Jurkat, Clone E6-1 (cell line): ENCODE measurements around the gene UST.
A peak's percentile ranks its signal among the peaks of the same experiment; 100 is the strongest.
"Not testable (repeated sequence)": the region's sequence is repeated elsewhere in the genome, so short reads cannot be mapped to it uniquely, and the experiment has no call there.

Experiments
- DNase-seq: peaks from one replicate; pipeline ENCODE4 v3.0.0-alpha.2; 2011; ENCODE audit warnings: low read depth, low spot score
- H3K4me3 ChIP-seq: 2 replicates; pipeline ENCODE4 v1.5.1; 2011; ENCODE audit warnings: mild to moderate bottlenecking, low read length, control low read depth, moderate library complexity

The UST gene

GRCh38 chr6:149003560-149003959 is 256.7 kb downstream of the UST start:
- DNase-seq: no peak
- H3K4me3 ChIP-seq: no peak overlapping the region

DNA sequence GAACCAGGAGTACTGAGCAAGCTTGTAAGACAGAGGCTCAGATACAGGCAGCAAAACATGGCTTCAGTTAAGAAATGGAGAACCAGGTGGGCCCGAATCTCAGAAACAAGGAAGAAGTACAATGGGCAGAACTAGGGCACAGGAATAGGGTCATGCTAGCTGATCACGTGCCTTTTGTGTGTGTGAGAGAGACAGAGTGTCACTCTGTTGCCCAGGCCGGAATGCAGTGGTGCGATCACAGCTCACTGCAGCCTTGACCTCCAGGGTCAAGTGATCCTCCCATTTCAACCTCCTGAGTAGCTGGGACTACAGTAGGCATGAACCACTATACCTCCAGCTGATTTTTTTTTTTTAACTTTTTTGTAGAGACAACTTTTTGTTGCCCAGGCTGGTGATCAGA is 257.8 kb downstream of the UST start:
- DNase-seq: no peak
- H3K4me3 ChIP-seq: no peak overlapping the region

DNA sequence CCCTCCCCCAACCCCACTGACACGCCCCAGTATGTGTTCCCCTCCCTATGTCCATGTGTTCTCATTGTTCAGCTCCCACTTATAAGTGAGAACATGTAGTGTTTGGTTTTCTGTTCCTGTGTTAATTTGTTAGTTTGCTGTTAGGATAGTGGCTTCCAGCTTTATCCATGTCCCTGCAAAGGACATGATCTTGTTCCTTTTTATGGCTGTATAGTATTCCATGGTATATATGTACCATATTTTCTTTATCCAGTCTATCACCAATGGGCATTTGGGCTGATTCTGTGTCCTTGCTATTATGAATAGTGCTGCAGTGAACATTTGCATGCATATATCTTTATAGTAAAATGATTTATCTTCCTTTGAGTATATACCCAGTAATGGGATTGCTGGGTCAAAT is 259.4 kb downstream of the UST start:
- not testable (repeated sequence) for H3K4me3 ChIP-seq, DNase-seq

DNA sequence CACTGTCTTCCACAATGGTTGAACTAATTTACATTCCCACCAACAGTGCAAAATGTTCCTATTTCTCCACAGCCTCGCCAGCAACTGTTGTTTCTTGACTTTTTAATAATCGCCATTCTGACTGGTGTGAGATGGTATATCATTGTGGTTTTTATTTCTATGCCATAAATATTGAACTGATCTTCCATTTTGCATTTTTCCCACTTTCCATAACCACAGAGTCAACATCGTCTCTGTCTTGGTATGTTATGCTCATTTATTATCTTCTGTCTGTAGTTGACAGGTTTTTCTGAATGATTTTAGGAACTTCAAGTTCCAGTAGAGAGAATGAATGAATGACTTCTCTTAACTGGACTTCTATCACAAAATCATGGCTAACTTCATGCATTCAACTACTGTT is 259.8 kb downstream of the UST start:
- H3K4me3 ChIP-seq: no peak overlapping the region
- DNase-seq: no peak

DNA sequence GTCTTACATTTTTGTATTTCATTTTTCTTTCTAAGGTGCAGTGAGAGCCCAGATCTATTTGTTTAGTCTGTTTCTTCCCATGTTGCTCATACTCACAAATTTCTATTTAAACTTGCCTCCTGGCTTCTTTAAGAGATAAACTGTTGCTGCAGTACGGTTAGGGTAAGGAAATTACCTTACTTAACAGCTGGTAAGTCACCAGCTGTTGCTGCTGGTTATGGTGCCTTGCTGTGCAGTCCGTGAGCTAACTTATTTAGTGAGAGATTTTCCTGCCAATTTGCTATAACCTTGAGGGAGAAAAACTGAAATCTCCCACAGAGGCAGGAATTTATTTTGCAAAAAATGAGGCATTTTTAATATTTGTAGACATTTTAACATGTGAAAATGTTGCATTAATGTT is 261.0 kb downstream of the UST start:
- DNase-seq: no peak
- no peak overlapping the region for H3K4me3 ChIP-seq

- H3K4me3 ChIP-seq: no peak overlapping the region
- no peak for DNase-seq
Measured at GRCh38 chr6:149008741-149009140, 261.9 kb downstream of the UST start.

DNA sequence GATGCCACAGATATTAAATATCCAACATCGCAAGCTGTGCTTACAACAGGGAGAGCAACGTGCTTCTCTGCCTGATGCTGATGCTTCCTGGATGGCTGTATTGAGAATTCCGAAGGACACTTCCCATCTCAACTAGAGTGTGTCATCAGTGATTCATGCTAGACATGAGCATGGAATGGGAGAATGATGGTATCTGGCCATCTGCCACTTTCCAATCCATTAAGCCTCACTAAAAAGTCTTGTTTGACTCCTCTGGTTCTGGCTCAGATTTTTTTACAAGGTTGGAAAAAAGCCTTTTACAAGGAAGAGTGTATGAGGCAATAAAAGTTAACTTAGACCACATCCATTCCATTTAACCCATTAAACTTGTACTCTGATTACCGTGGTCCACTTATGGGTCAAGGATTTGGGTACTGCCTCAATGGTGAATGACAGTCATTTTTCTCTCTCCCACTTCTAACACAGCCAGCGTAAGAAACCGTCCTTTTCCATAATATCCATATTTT is 265.3 kb downstream of the UST start:
- H3K4me3 ChIP-seq: no peak overlapping the region
- DNase-seq: no peak

- no peak overlapping the region for H3K4me3 ChIP-seq
- DNase-seq: no peak
Measured at GRCh38 chr6:149013586-149014344, 266.9 kb downstream of the UST start.

GRCh38 chr6:149014631-149015534 is 268.1 kb downstream of the UST start:
- no peak for DNase-seq
- H3K4me3 ChIP-seq: no peak overlapping the region

DNA sequence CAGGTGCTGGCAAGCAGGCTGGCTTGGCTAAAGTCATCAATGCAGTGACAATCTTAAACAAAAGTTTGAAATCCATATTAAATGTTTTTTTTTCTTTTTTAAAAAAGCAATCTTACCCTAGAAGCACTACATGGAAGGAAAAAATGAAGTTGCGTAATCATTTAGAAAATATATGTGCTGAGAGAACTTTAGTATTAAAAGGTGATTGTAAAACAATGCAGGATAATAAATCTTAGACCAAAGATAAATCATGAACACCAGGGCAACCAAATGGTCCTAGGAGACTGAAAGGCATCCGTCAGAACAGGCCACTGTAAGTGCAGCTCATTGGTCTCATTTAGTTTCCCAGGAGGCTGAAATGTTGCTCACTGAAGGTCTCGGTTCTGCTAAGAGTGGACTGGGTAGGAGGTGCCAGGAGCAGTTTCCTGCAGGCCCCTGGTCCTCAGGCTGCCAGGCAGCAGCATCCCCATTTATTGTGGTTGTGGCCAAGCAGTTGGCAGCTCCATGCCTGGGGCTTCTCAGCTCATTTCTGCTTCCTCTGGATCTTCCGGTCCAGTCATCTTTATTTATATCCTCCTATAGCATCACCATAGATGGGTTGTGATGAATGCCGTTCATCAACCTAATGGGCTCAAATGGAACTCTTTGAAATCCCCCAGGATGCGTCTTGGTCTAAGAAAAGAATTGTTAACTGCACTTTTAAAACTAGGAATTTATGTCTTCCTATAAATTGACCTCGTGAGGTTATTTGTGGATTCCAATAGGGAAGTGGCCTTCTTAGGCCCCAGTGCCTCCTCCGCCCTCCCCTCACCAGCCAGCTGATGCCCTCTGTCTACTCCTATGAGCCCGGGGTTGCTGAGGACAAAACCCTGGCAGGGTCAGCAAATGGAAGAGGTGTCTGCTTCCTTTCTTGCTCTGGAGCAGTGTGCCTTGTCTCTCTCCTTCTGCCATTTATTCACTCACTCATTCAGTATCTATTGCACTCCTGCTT is 269.0 kb downstream of the UST start:
- H3K4me3 ChIP-seq: no peak overlapping the region
- no peak for DNase-seq

GRCh38 chr6:149016716-149017115 is 269.9 kb downstream of the UST start:
- H3K4me3 ChIP-seq: no peak overlapping the region
- DNase-seq: no peak

GRCh38 chr6:149020319-149020718 is 273.5 kb downstream of the UST start:
- DNase-seq: no peak

DNA sequence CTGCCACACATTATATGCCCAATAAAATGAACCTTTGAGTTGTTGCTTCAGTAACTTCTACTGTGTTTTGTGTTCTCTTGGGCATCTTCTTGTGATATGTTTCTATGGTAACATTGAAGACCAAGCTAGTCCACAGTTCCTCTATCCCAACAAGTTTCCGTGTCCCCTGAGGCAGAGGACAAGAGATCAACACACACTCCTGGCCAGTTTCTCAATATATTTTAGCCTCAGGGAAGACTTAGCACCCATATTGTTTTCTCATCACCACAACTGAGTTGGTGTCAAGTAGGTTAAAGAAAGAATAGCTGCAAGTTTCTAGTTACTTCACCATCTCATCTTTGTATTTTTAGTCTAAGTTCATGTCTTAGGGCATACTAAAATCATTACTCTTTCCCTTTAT is 277.5 kb downstream of the UST start:
- no peak for DNase-seq
- H3K4me3 ChIP-seq: no peak overlapping the region

More at GRCh38 chr6:149020319-149020718, 273.5 kb downstream of the UST start:
- no peak overlapping the region for H3K4me3 ChIP-seq

DNA sequence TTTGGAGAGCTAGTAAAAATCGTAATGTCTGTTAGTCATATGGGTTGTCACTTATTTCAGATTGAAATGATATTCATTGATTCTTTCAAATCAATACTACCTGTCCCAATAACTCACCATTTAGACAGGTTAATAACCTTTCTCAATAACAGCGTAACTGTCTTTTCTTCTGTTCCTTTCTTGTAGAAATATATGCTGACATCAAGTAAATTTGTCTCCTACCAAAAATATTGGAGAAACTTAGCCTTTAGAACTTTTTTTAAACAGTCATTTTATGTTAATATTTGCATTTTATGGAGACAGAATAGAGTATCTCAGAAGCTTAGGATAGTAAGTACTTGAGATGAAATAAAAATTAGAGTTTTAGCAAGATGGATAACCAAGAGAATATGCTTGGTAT is 278.2 kb downstream of the UST start:
- DNase-seq: no peak
- no peak overlapping the region for H3K4me3 ChIP-seq

DNA sequence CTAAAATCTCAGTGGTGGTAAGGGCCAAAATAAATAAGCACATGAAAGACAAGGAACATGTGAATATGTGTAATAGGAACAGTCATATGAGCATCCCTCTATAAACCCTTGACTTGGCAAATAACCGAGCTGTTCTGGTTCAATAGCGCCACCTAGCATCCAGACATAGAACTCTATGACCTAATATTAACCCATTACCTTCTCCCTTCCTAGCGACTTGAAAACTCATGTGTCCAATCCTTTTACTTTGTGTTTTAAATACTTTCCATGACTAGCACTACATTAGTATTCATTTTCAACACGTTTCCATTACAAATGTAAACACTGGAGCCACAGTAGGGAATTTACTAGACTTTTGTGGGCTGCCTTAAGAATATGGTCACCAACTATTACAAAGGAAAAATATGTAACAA is 279.7 kb downstream of the UST start:
- H3K4me3 ChIP-seq: no peak overlapping the region
- peak; percentile 32 for DNase-seq

DNA sequence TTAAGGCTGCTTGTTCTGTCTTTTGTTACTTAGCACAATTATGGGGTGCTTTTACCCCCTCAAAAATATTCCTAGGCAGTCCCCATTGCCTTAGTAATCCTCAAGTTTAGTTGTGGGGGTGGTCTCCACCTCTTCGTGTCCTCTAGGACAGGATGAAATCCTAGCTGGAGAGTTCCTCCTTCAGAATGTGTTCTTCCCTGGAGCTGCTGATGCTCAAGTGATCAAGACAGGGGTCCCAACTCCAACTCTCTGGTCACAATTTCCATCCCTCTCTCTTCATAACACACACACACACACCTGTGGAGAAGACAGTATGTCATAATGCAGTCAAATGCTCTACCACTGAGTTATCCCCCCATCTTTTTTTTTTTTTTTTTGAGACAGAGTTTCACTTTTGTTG is 280.7 kb downstream of the UST start:
- no peak for DNase-seq
- no peak overlapping the region for H3K4me3 ChIP-seq

- no peak overlapping the region for H3K4me3 ChIP-seq
- DNase-seq: peak; percentile 87
Measured at GRCh38 chr6:149028767-149029405, 282.1 kb downstream of the UST start.

DNA sequence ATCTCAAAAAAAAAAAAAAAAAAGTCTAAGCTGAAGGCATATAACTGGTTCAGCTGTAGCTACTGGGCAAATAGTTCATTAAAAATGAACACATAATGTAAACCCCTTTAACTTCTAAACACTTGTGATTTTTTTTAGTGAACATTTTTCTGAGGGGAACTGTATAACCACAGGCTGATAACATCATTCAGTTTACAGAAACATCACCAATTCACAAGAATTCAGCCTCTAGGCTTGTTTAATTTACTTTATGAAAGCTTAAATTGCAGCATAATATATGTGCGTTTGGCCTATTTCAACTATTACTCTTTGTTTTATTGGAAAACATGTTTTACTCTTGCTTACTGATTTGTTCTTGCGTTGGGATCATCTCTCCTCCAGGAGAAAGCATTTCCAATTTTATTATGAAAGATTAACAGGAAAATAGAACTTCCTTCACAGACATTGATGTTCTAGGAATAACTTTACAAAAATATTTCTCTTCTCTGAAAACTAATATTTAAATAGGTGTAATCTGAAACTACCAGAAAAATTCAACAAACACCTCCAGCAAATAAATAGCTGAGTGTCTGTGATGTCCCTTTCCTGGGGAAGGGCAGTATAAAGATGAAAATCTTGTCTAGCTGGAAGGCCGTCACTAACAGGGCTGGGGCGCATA is 284.5 kb downstream of the UST start:
- DNase-seq: no peak
- no peak overlapping the region for H3K4me3 ChIP-seq
